SK-N-SH (cell line): ENCODE data around the gene NWD2. TPM values are rescaled to one million over a fixed set of nuclear protein-coding genes. Genes with fewer than 3 reads are reported as not detected.

Source experiments
- CTCF ChIA-PET: fragments of 300-600, 350-600 bp; formaldehyde crosslinking; extraction: SDS; loops from one replicate; lab custom pipeline; 2021; lab: Yijun Ruan, JAX
- POLR2A ChIA-PET: fragments of 350-600 bp; sonication (Branson Sonifier 250); formaldehyde crosslinking; extraction: SDS; loops from one replicate; lab custom pipeline; 2020; ENCODE audit warnings: antibody characterized with exemption, inconsistent platforms; lab: Yijun Ruan, JAX
- DNase-seq: peaks from one replicate; pipeline ENCODE4 v3.0.0; 2012
- H2AFZ ChIP-seq: fragments of 200-600 bp; sonication (generic); 2 replicates; pipeline ENCODE4 v1.8.1; 2016; ENCODE audit warnings: antibody characterized with exemption, mild to moderate bottlenecking, low read depth
- H3F3A ChIP-seq: fragments of 200-600 bp; sonication (generic); replicated peaks from 2 replicates; pipeline ENCODE3; 2016; ENCODE audit warnings: antibody characterized with exemption, mild to moderate bottlenecking; ENCODE audit not compliant: insufficient read depth
- H3K27ac ChIP-seq, 2 experiments: fragments of 200-500 bp in 1 of 2; fragments of 200-600 bp in 1 of 2; sonication (Bioruptor generic) in 1 of 2; sonication (generic), shearing (Covaris generic) in 1 of 2; 2 replicates each; pipeline versions ENCODE4 v1.5.1 to v1.6.1; 2014 to 2016; ENCODE audit warnings: low read depth in 2 of 2, inconsistent platforms in 1 of 2, low read length in 1 of 2, mild to moderate bottlenecking in 1 of 2, mixed read lengths in 1 of 2
- H3K27me3 ChIP-seq: fragments of 200-600 bp; sonication (generic), shearing (Covaris generic); 2 replicates; pipeline ENCODE4 v1.6.1; 2016; ENCODE audit warnings: mixed run types; ENCODE audit not compliant: insufficient read depth
- H3K36me3 ChIP-seq, 2 experiments: fragments of 200-500 bp in 1 of 2; fragments of 200-600 bp in 1 of 2; sonication (Bioruptor generic) in 1 of 2; sonication (generic) in 1 of 2; replicated peaks in 1 of 2; 2 replicates each; pipeline versions ENCODE3 to v1.5.1; 2014 to 2016; ENCODE audit warnings: low read length in 1 of 2, mild to moderate bottlenecking in 1 of 2; ENCODE audit not compliant: insufficient read depth in 2 of 2, control insufficient read depth in 1 of 2
- H3K4me1 ChIP-seq, 2 experiments: fragments of 200-500 bp in 1 of 2; fragments of 200-600 bp in 1 of 2; sonication (Bioruptor generic) in 1 of 2; sonication (generic), shearing (Covaris generic) in 1 of 2; 2 replicates each; pipeline versions ENCODE4 v1.5.1 to v1.6.1; 2014 to 2016; ENCODE audit warnings: low read depth in 1 of 2, low read length in 1 of 2, mixed run types in 1 of 2; ENCODE audit not compliant: insufficient read depth in 2 of 2, control insufficient read depth in 1 of 2
- H3K4me2 ChIP-seq: fragments of 200-600 bp; sonication (generic), shearing (Covaris generic); 2 replicates; pipeline ENCODE4 v1.6.1; 2017; ENCODE audit warnings: mixed run types
- H3K4me3 ChIP-seq, 2 experiments: fragments of 200-500 bp in 1 of 2; fragments of 200-600 bp in 1 of 2; sonication (Bioruptor generic) in 1 of 2; sonication (generic), shearing (Covaris generic) in 1 of 2; 2 replicates each; pipeline versions ENCODE4 v1.5.1 to v1.8.1; 2014 to 2016; ENCODE audit warnings: low read depth in 2 of 2, inconsistent platforms in 1 of 2, low read length in 1 of 2, mild to moderate bottlenecking in 1 of 2, mixed read lengths in 1 of 2, moderate library complexity in 1 of 2
- H3K79me2 ChIP-seq: fragments of 200-600 bp; sonication (generic); 2 replicates; pipeline ENCODE4 v1.8.1; 2017; ENCODE audit warnings: mild to moderate bottlenecking; ENCODE audit not compliant: insufficient read depth
- H3K9ac ChIP-seq: fragments of 200-600 bp; sonication (generic); 2 replicates; pipeline ENCODE4 v1.6.1; 2017; ENCODE audit warnings: mixed run types
- H3K9me2 ChIP-seq: fragments of 200-600 bp; sonication (generic); 2 replicates; pipeline ENCODE4 v1.6.1; 2017; ENCODE audit warnings: mixed run types
- H3K9me3 ChIP-seq: fragments of 200-600 bp; sonication (generic); 2 replicates; pipeline ENCODE4 v1.6.1; 2017; ENCODE audit warnings: mixed run types, mild to moderate bottlenecking, moderate library complexity
- H4K20me1 ChIP-seq: fragments of 200-600 bp; sonication (generic); 2 replicates; pipeline ENCODE4 v1.6.1; 2017; ENCODE audit warnings: mild to moderate bottlenecking, mixed run types; ENCODE audit not compliant: insufficient read depth
- ELF1 ChIP-seq: IDR thresholded peaks from 2 replicates; pipeline ENCODE4 v1.4.0; 2012
- EP300 ChIP-seq, 2 experiments: IDR thresholded peaks; 2 replicates each; pipeline versions ENCODE4 v1.4.0 to v1.6.1; 2012; ENCODE audit warnings: borderline replicate concordance in 1 of 2, low read depth in 1 of 2, low read length in 1 of 2
- EZH2phosphoT487 ChIP-seq: fragments of 200-600 bp; sonication (generic); IDR thresholded peaks from 2 replicates; pipeline ENCODE4 v1.6.1; 2017; ENCODE audit warnings: low read depth, mixed run types, mild to moderate bottlenecking, antibody characterized with exemption, moderate library complexity, borderline replicate concordance
- FOXJ3 ChIP-seq: sonication (generic); formaldehyde crosslinking; IDR thresholded peaks from 2 replicates; pipeline ENCODE4 v1.5.1; 2020; ENCODE audit warnings: mild to moderate bottlenecking, missing genetic modification reagents
- GATA2 ChIP-seq: sonication (generic); formaldehyde crosslinking; IDR thresholded peaks from 2 replicates; pipeline ENCODE4 v1.5.0; 2020; ENCODE audit warnings: mild to moderate bottlenecking, missing genetic modification reagents
- JUND ChIP-seq: IDR thresholded peaks from 2 replicates; pipeline ENCODE4 v1.4.0; 2012
- MEF2A ChIP-seq: IDR thresholded peaks from 2 replicates; pipeline ENCODE4 v1.4.0; 2012; ENCODE audit warnings: low read depth, borderline replicate concordance
- MXI1 ChIP-seq: IDR thresholded peaks from 2 replicates; pipeline ENCODE4 v1.6.1; 2012; ENCODE audit warnings: mild to moderate bottlenecking, low read depth, low read length, improper control_type of control experiment
- NFIC ChIP-seq: IDR thresholded peaks from 2 replicates; pipeline ENCODE4 v1.4.0; 2012; ENCODE audit warnings: borderline replicate concordance
- POLR2AphosphoS5 ChIP-seq: IDR thresholded peaks from 2 replicates; pipeline ENCODE4 v1.6.1; 2012; ENCODE audit warnings: low read depth, low read length
- RCOR1 ChIP-seq: fragments of 150-350 bp; IDR thresholded peaks from 2 replicates; pipeline ENCODE4 v1.6.1; 2017; ENCODE audit warnings: antibody characterized with exemption, low read length
- RXRA ChIP-seq: IDR thresholded peaks from 2 replicates; pipeline ENCODE4 v1.4.0; 2012; ENCODE audit warnings: low read depth, mild to moderate bottlenecking, borderline replicate concordance
- SIN3A ChIP-seq: IDR thresholded peaks from 2 replicates; pipeline ENCODE4 v1.6.1; 2012; ENCODE audit warnings: low read depth, mild to moderate bottlenecking, low read length, moderate library complexity, borderline replicate concordance
- TAF1 ChIP-seq: IDR thresholded peaks from 2 replicates; pipeline ENCODE4 v1.6.1; 2012; ENCODE audit warnings: low read depth, mild to moderate bottlenecking, low read length, moderate library complexity, borderline replicate concordance
- TCF12 ChIP-seq: IDR thresholded peaks from 2 replicates; pipeline ENCODE4 v1.4.0; 2012
- TEAD4 ChIP-seq: IDR thresholded peaks from 2 replicates; pipeline ENCODE4 v1.4.0; 2012; ENCODE audit warnings: mild to moderate bottlenecking, borderline replicate concordance; ENCODE audit not compliant: insufficient read depth
- YY1 ChIP-seq: IDR thresholded peaks from 2 replicates; pipeline ENCODE4 v1.4.0; 2012; ENCODE audit warnings: low read depth, mild to moderate bottlenecking
- WGBS: methylation state at CpG from one replicate; pipeline ENCODE4 v1.1.6; 2017; ENCODE audit warnings: low lambda C conversion rate; 5-methylcytosine and 5-hydroxymethylcytosine counted together
- polyA plus RNA-seq, 3 experiments: library from polyadenylated mRNA; depleted of rRNA; stranded (reverse); fragments of >200 nt; gene quantifications; 2 replicates each; pipeline ENCODE4 v1.2.3, GENCODE V29; 2012
- TF ChIP-seq, protein P1 (sequence below): fragments of 200-600 bp; sonication (generic); IDR thresholded peaks from 2 replicates; pipeline ENCODE4 v1.6.1; 2017; ENCODE audit warnings: antibody characterized with exemption, mild to moderate bottlenecking, moderate library complexity
- TF ChIP-seq, protein P2 (sequence below): fragments of 150-350 bp; IDR thresholded peaks from 2 replicates; pipeline ENCODE4 v1.6.1; 2017; ENCODE audit warnings: antibody characterized with exemption, low read length, low read depth, borderline replicate concordance
- TF ChIP-seq, protein P3 (sequence below): IDR thresholded peaks from 2 replicates; pipeline ENCODE4; 2012
- TF ChIP-seq, protein P4 (sequence below): IDR thresholded peaks from 2 replicates; pipeline ENCODE4 v1.4.0; 2012; ENCODE audit warnings: low read depth

The NWD2 gene
- polyA plus RNA-seq, 1 of the 3 experiments (the other 2 are of a cell fraction), result not detected

DNA sequence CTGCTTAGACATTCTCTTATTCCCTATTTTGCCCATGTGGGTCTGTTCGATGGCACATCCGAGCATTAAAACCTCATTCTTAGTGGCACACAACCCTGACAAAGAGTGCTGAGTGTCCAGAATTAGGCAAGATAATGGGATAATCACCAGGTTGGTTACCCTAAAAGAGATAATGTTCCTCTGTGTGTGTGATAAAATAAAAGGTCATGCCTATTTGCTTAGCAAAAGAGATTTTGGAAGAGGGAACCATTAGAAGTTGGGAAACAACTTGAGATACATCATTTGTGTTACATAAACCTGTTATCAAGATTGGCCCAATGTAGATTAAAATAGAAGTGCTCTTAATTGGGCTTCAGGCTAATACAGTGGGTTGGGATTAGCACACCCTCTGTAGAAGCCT is 182.7 kb downstream of the NWD2 start:
- POLR2A ChIA-PET, result no interaction called here
- no peak overlapping the region for H3K4me2 ChIP-seq
- no peaks in the 10 kb centered on the region for H3K9me2 ChIP-seq
- no peak overlapping the region for H3K4me3 ChIP-seq
- H3K9me3 ChIP-seq, result no peaks in the 10 kb centered on the region
- no peaks in the 10 kb centered on the region for H3K27me3 ChIP-seq
- WGBS, result 0% methylated on average over 2 of the region's 2 CpGs
- no peak overlapping the region for H3K27ac ChIP-seq
- H3K9ac ChIP-seq, result no peak overlapping the region
- CTCF ChIA-PET, result interaction anchor here (1.1 kb wide), 1 partner anchor 22 kb away, joined by 3 read pairs; no protein-coding TSS in a partner anchor
- H3K79me2 ChIP-seq, result no peaks in the 10 kb centered on the region
- H3K36me3 ChIP-seq, result no peaks in the 10 kb centered on the region
- no peak overlapping the region for H2AFZ ChIP-seq
- TF ChIP-seq FOXJ3 (CRISPR knock-in tag) (no peak), POLR2AphosphoS5 (no peak), TAF1 (no peak), NFIC (no peak), GATA2 (no peak), TCF12 (no peak), RCOR1 (no peak)
- TF ChIP-seq, protein P1, sequence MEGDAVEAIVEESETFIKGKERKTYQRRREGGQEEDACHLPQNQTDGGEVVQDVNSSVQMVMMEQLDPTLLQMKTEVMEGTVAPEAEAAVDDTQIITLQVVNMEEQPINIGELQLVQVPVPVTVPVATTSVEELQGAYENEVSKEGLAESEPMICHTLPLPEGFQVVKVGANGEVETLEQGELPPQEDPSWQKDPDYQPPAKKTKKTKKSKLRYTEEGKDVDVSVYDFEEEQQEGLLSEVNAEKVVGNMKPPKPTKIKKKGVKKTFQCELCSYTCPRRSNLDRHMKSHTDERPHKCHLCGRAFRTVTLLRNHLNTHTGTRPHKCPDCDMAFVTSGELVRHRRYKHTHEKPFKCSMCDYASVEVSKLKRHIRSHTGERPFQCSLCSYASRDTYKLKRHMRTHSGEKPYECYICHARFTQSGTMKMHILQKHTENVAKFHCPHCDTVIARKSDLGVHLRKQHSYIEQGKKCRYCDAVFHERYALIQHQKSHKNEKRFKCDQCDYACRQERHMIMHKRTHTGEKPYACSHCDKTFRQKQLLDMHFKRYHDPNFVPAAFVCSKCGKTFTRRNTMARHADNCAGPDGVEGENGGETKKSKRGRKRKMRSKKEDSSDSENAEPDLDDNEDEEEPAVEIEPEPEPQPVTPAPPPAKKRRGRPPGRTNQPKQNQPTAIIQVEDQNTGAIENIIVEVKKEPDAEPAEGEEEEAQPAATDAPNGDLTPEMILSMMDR, result no peak
- no peaks in the 10 kb centered on the region for H4K20me1 ChIP-seq
- H3F3A ChIP-seq, result no peaks in the 10 kb centered on the region
- DNase-seq, result no peak
- H3K4me1 ChIP-seq, result no peaks in the 10 kb centered on the region

DNA sequence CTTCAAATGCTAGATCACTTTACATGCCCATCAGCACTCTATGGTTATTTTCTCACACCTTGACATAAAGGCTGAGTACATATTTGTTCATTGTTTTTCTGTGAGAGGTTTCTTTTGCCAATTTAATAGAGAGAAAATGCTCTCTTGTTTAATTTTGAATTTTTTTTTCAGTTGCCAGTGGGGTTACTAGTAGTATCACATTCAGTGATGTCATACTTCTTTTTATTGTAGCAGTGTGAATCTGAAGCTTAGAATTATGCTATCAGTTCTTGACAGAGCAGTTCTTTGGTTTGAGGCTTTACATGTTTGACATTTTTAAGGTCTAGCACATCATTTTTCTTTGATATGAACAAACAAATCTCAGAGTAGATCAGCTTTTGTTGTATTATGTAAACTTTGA is 185.4 kb downstream of the NWD2 start:
- no peak overlapping the region for H3K9ac ChIP-seq
- no peaks in the 10 kb centered on the region for H3K27me3 ChIP-seq
- no peak overlapping the region for H2AFZ ChIP-seq
- H3K27ac ChIP-seq, result no peak overlapping the region
- no peak overlapping the region for H3K4me2 ChIP-seq
- H3K4me3 ChIP-seq, result no peak overlapping the region
- TF ChIP-seq JUND (no peak), MXI1 (no peak), RXRA (no peak), TEAD4 (no peak), EP300 (IDR thresholded peaks at IDR 0.05; ENCODE audit: borderline replicate concordance in 1 of 2, low read depth in 1 of 2, low read length in 1 of 2) (no peak), SIN3A (no peak), EZH2phosphoT487 (no peak), YY1 (no peak), MEF2A (no peak), ELF1 (no peak)
- TF ChIP-seq, protein P2, sequence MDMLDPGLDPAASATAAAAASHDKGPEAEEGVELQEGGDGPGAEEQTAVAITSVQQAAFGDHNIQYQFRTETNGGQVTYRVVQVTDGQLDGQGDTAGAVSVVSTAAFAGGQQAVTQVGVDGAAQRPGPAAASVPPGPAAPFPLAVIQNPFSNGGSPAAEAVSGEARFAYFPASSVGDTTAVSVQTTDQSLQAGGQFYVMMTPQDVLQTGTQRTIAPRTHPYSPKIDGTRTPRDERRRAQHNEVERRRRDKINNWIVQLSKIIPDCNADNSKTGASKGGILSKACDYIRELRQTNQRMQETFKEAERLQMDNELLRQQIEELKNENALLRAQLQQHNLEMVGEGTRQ, result no peak
- TF ChIP-seq, protein P3, sequence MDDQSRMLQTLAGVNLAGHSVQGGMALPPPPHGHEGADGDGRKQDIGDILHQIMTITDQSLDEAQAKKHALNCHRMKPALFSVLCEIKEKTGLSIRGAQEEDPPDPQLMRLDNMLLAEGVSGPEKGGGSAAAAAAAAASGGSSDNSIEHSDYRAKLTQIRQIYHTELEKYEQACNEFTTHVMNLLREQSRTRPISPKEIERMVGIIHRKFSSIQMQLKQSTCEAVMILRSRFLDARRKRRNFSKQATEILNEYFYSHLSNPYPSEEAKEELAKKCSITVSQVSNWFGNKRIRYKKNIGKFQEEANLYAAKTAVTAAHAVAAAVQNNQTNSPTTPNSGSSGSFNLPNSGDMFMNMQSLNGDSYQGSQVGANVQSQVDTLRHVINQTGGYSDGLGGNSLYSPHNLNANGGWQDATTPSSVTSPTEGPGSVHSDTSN, result no peak
- TF ChIP-seq, protein P4, sequence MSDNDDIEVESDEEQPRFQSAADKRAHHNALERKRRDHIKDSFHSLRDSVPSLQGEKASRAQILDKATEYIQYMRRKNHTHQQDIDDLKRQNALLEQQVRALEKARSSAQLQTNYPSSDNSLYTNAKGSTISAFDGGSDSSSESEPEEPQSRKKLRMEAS, result no peak
- TF ChIP-seq, all 33 proteins: peak for 0
- DNase-seq, result no peak
- no peaks in the 10 kb centered on the region for H4K20me1 ChIP-seq
- no peaks in the 10 kb centered on the region for H3K36me3 ChIP-seq
- H3K9me3 ChIP-seq, result no peaks in the 10 kb centered on the region
- H3K79me2 ChIP-seq, result no peaks in the 10 kb centered on the region
- POLR2A ChIA-PET, result no interaction called here
- no peaks in the 10 kb centered on the region for H3F3A ChIP-seq
- no peaks in the 10 kb centered on the region for H3K4me1 ChIP-seq
- H3K9me2 ChIP-seq, result no peaks in the 10 kb centered on the region
- CTCF ChIA-PET, result no interaction called here
